B cell (primary cell): ENCODE data around the gene HS6ST2. TPM values are rescaled to one million over a fixed set of nuclear protein-coding genes. Genes with fewer than 3 reads are reported as not detected.

Experiments
- ATAC-seq: fragments of 200-7000 bp; cut with Tn5 transposase; one replicate; pipeline ENCODE4 v1.10.0; 2021; ENCODE audit warnings: low read depth, mild to moderate bottlenecking, moderate number of reproducible peaks, moderate library complexity
- CTCF ChIA-PET: fragments of 350-600 bp; sonication (Branson Sonifier 250); formaldehyde crosslinking; loops from one replicate; lab custom pipeline; 2021; ENCODE audit warnings: antibody characterized with exemption, inconsistent platforms; lab: Charles Lee
- POLR2A ChIA-PET: fragments of 350-600 bp; sonication (Branson Sonifier 250); formaldehyde crosslinking; loops from one replicate; lab custom pipeline; 2021; ENCODE audit warnings: antibody characterized with exemption; lab: Charles Lee
- DNase-seq: peaks from one replicate; pipeline ENCODE4 v3.0.0; 2013
- H2AFZ ChIP-seq: 2 replicates; pipeline ENCODE4 v1.6.1; 2012; ENCODE audit warnings: mild to moderate bottlenecking, low read depth, low read length; ENCODE audit not compliant: insufficient read depth, poor library complexity, severe bottlenecking
- H3K27ac ChIP-seq, 2 donors: 1 replicate in 1 of 2; 2 replicates in 1 of 2; pipeline ENCODE4 v1.5.1; 2012 to 2013; ENCODE audit warnings: low read length in 2 of 2, mild to moderate bottlenecking in 2 of 2, moderate library complexity in 1 of 2
- H3K27me3 ChIP-seq, 4 experiments: fragments of 200-600 bp in 1 of 4; sonication (generic) in 1 of 4; replicated peaks in 1 of 4; 1 replicate in 2 of 4; 2 replicates in 2 of 4; pipeline versions ENCODE4 v1.6.1 to v1.7.0; 2013 to 2016; ENCODE audit warnings: low read length in 3 of 4, mild to moderate bottlenecking in 2 of 4, mixed read lengths in 1 of 4, moderate library complexity in 1 of 4; ENCODE audit not compliant: insufficient read depth in 4 of 4, control insufficient read depth in 3 of 4; ENCODE audit errors: control extremely low read depth in 1 of 4
- H3K36me3 ChIP-seq, 2 experiments: replicated peaks in 1 of 2; 1 replicate in 1 of 2; 2 replicates in 1 of 2; pipeline versions ENCODE4 v1.6.1 to v1.7.1; 2013; ENCODE audit warnings: low read length in 1 of 2; ENCODE audit not compliant: insufficient read depth in 2 of 2, control insufficient read depth in 1 of 2; ENCODE audit errors: control extremely low read depth in 1 of 2, extremely low read depth in 1 of 2
- H3K4me1 ChIP-seq, 2 donors: fragments of 200-600 bp in 1 of 2; sonication (generic) in 1 of 2; 1 replicate in 1 of 2; 2 replicates in 1 of 2; pipeline versions ENCODE4 v1.5.1 to v1.6.1; 2013 to 2017; ENCODE audit warnings: low read length in 2 of 2; ENCODE audit not compliant: control insufficient read depth in 2 of 2, insufficient read depth in 2 of 2
- H3K4me2 ChIP-seq: replicated peaks from 2 replicates; pipeline ENCODE3; 2012; ENCODE audit warnings: mild to moderate bottlenecking, low read depth, low read length; ENCODE audit not compliant: poor library complexity, severe bottlenecking
- H3K4me3 ChIP-seq, 5 experiments: fragments of 200-600 bp in 1 of 5; sonication (generic) in 1 of 5; 1 replicate in 3 of 5; 2 replicates in 2 of 5; pipeline versions ENCODE4 v1.5.1 to v1.7.0; 2011 to 2016; ENCODE audit warnings: low read length in 4 of 5, mild to moderate bottlenecking in 4 of 5, low read depth in 2 of 5, control low read depth in 1 of 5, moderate library complexity in 1 of 5; ENCODE audit not compliant: insufficient read depth in 1 of 5; ENCODE audit errors: control extremely low read depth in 1 of 5, extremely low read depth in 1 of 5
- H3K79me2 ChIP-seq: fragments of 200-600 bp; sonication (generic); one replicate; pipeline ENCODE4 v1.6.0; 2016; ENCODE audit warnings: low read length; ENCODE audit not compliant: control insufficient read depth, insufficient read depth
- H3K9ac ChIP-seq: fragments of 200-600 bp; sonication (generic); 2 replicates; pipeline ENCODE4 v1.6.1; 2017; ENCODE audit warnings: mild to moderate bottlenecking, low read length, moderate library complexity
- H3K9me3 ChIP-seq, 3 donors: one replicate each; pipeline versions ENCODE4 v1.6.1 to v1.7.1; 2013; ENCODE audit warnings: low read length in 2 of 3; ENCODE audit not compliant: control insufficient read depth in 2 of 3, insufficient read depth in 1 of 3; ENCODE audit errors: control extremely low read depth in 1 of 3
- H4K20me1 ChIP-seq: 2 replicates; pipeline ENCODE4 v1.6.0; 2012; ENCODE audit warnings: mild to moderate bottlenecking, low read length; ENCODE audit not compliant: insufficient read depth, control insufficient read depth, poor library complexity, severe bottlenecking
- H3K27ac Mint-ChIP-seq: one replicate; pipeline ENCODE4 v1.8.0; 2021; ENCODE audit warnings: mixed read lengths
- H3K27me3 Mint-ChIP-seq: one replicate; pipeline ENCODE4 v1.8.0; 2021; ENCODE audit warnings: mixed read lengths
- H3K4me1 Mint-ChIP-seq: one replicate; pipeline ENCODE4 v1.8.0; 2021; ENCODE audit warnings: mixed read lengths
- H3K4me3 Mint-ChIP-seq: one replicate; pipeline ENCODE4 v1.8.0; 2021; ENCODE audit warnings: mixed read lengths
- H3K9me3 Mint-ChIP-seq: one replicate; pipeline ENCODE4 v1.8.0; 2022; ENCODE audit warnings: mixed read lengths; ENCODE audit not compliant: insufficient read depth
- EZH2 ChIP-seq: IDR thresholded peaks from 2 replicates; pipeline ENCODE4 v1.6.1; 2012; ENCODE audit warnings: borderline replicate concordance, low read depth, mild to moderate bottlenecking, moderate library complexity, low read length; ENCODE audit not compliant: insufficient read depth, poor library complexity, severe bottlenecking
- WGBS: methylation state at CpG from one replicate; pipeline ENCODE4 v1.1.5; 2013; ENCODE audit warnings: missing lambda C conversion rate; ENCODE audit not compliant: insufficient coverage; 5-methylcytosine and 5-hydroxymethylcytosine counted together
- intact Hi-C: fragments of 100-400 bp; cut with micrococcal nuclease; formaldehyde crosslinking; loops from one replicate; pipeline ENCODE4 v1.10.0; 2022
- polyA plus RNA-seq: library from polyadenylated mRNA; depleted of rRNA; stranded (reverse); fragments of >200 nt; gene quantifications from 2 replicates; pipeline ENCODE4 v1.2.3, GENCODE V29; 2012
- total RNA-seq, 2 donors: library from RNA; stranded (reverse); fragments of 120-200 nt in 1 of 2; gene quantifications; 1 replicate in 1 of 2; 2 replicates in 1 of 2; pipeline versions ENCODE4 v1.2.3 to v1.2.4, GENCODE V29; 2013 to 2022
- TF ChIP-seq, protein P1 (sequence below): fragments of 200-600 bp; IDR thresholded peaks from one replicate; pipeline ENCODE4 v1.8.0; 2022; ENCODE audit warnings: antibody characterized with exemption, mild to moderate bottlenecking

The HS6ST2 gene
- total and polyA plus RNA-seq, 2 donors (not counting 1 experiment from before 2014, with no cell fraction given) = not detected

DNA sequence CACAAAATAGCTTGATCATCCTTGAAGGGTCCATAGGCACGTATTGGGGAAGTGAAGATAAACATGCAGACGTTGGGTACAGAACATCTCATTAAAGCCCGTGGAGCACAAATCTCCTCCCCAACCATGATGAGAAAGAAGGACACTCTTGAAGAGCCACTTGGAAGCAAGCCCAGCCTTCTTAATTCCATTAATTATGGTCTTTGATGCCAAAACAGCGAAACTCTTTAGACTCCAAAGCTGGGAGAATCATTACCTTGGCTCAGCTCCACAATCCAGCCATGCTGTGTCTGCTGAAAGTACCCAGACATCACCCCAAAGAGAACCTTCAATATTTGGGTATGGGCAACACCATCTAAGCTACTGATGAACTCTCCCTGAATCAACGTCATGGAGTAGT, 300.6 kb downstream of the HS6ST2 start:
- H3K79me2 ChIP-seq = no peaks in the 10 kb centered on the region
- no peak overlapping the region for H3K27ac ChIP-seq
- intact Hi-C loops = no loop called here
- no peaks in the 10 kb centered on the region for H3K9me3 ChIP-seq
- ChIA-PET POLR2A (no interaction called here), CTCF (no interaction called here)
- Mint-ChIP-seq H3K9me3 (no peaks in the 10 kb centered on the region), H3K27me3 (peaks cover 4% of the 10 kb centered on the region), H3K4me3 (no peak overlapping the region), H3K4me1 (no peaks in the 10 kb centered on the region), H3K27ac (no peak overlapping the region)
- no peak overlapping the region for H3K4me2 ChIP-seq
- no peaks in the 10 kb centered on the region for H4K20me1 ChIP-seq
- no peak overlapping the region for H3K4me3 ChIP-seq
- H3K27me3 ChIP-seq = no peaks in the 10 kb centered on the region
- TF ChIP-seq, protein P1, sequence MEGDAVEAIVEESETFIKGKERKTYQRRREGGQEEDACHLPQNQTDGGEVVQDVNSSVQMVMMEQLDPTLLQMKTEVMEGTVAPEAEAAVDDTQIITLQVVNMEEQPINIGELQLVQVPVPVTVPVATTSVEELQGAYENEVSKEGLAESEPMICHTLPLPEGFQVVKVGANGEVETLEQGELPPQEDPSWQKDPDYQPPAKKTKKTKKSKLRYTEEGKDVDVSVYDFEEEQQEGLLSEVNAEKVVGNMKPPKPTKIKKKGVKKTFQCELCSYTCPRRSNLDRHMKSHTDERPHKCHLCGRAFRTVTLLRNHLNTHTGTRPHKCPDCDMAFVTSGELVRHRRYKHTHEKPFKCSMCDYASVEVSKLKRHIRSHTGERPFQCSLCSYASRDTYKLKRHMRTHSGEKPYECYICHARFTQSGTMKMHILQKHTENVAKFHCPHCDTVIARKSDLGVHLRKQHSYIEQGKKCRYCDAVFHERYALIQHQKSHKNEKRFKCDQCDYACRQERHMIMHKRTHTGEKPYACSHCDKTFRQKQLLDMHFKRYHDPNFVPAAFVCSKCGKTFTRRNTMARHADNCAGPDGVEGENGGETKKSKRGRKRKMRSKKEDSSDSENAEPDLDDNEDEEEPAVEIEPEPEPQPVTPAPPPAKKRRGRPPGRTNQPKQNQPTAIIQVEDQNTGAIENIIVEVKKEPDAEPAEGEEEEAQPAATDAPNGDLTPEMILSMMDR = no peak
- 80% methylated on average over 1 of the region's 5 CpGs for WGBS
- no peaks in the 10 kb centered on the region for H3K36me3 ChIP-seq
- H3K4me1 ChIP-seq = no peaks in the 10 kb centered on the region
- DNase-seq = no peak
- no peak overlapping the region for H3K9ac ChIP-seq
- no peak for ATAC-seq
- H2AFZ ChIP-seq = no peak overlapping the region

DNA sequence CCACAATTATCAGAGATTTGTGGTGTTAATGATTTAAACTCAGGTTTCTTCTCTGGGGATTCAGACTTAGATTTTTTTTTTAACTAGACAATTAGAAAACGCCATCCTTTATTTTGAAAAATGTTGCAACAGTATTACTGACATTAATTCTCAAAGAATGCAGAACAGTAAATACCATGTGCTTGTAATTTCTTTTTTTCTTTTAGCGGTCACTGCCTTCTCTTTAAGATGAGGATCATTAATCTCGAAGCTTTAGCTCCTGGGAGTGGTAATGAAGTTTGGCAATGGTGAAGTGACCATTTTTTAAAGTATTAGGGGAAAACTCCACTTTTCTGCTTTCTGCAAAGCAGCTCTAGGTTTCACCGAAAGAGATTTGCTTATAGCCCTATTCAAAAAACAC, 305.6 kb downstream of the HS6ST2 start:
- Histone ChIP-seq H3K4me1 (no peaks in the 10 kb centered on the region), H3K4me2 (no peak overlapping the region), H3K9ac (no peak overlapping the region), H3K36me3 (no peaks in the 10 kb centered on the region), H4K20me1 (no peaks in the 10 kb centered on the region), H3K9me3 (no peaks in the 10 kb centered on the region), H2AFZ (no peak overlapping the region), H3K79me2 (no peaks in the 10 kb centered on the region), H3K4me3 (no peak overlapping the region), H3K27ac (no peak overlapping the region), H3K27me3 (no peaks in the 10 kb centered on the region)
- Mint-ChIP-seq H3K4me3 (no peak overlapping the region), H3K9me3 (no peaks in the 10 kb centered on the region), H3K27me3 (peaks cover 4% of the 10 kb centered on the region), H3K4me1 (no peaks in the 10 kb centered on the region), H3K27ac (no peak overlapping the region)
- TF ChIP-seq, protein P1 = no peak
- no peak for TF ChIP-seq EZH2
- ChIA-PET CTCF (interaction anchor here (1.2 kb wide), 1 partner anchor 48 kb away, joined by 3 read pairs; no protein-coding TSS in a partner anchor), POLR2A (no interaction called here)
- no peak for DNase-seq
- intact Hi-C loops = no loop called here
- ATAC-seq = no peak
- no CpG with 5 or more reads among the region's 4 CpGs for WGBS
